CD14-positive monocyte (primary cell): ENCODE measurements around the gene ACVR1B. TPM values are rescaled to one million over a fixed set of nuclear protein-coding genes. Genes with fewer than 3 reads are reported as not detected.

Experiments used
- DNase-seq, 3 donors: peaks; one replicate each; pipeline ENCODE4 v3.0.0-alpha.2; 2011 to 2022
- H2AFZ ChIP-seq: 2 replicates; pipeline ENCODE4 v1.6.0; 2012; ENCODE audit warnings: mild to moderate bottlenecking, low read depth, low read length, inconsistent platforms; ENCODE audit not compliant: insufficient read depth, poor library complexity, severe bottlenecking
- H3K27ac ChIP-seq, 2 donors: 1 replicate in 1 of 2; 2 replicates in 1 of 2; pipeline ENCODE4 v1.5.1; 2012 to 2013; ENCODE audit warnings: low read length in 2 of 2, control low read depth in 1 of 2, inconsistent platforms in 1 of 2, low read depth in 1 of 2, mild to moderate bottlenecking in 1 of 2
- H3K27me3 ChIP-seq, 2 donors: one replicate each; pipeline versions ENCODE4 v1.6.0 to v1.6.1; 2011 to 2013; ENCODE audit warnings: low read length in 2 of 2; ENCODE audit not compliant: control insufficient read depth in 2 of 2, insufficient read depth in 2 of 2
- H3K36me3 ChIP-seq, 2 donors: replicated peaks in 1 of 2; 1 replicate in 1 of 2; 2 replicates in 1 of 2; pipeline versions ENCODE4 v1.5.1 to v1.6.1; 2012 to 2013; ENCODE audit warnings: low read length in 2 of 2, control low read depth in 1 of 2, inconsistent platforms in 1 of 2, mild to moderate bottlenecking in 1 of 2; ENCODE audit not compliant: insufficient read depth in 2 of 2, control insufficient read depth in 1 of 2
- H3K4me1 ChIP-seq, 2 donors: 1 replicate in 1 of 2; 2 replicates in 1 of 2; pipeline versions ENCODE4 v1.5.1 to v1.6.1; 2012 to 2013; ENCODE audit warnings: low read length in 2 of 2, control low read depth in 1 of 2, inconsistent platforms in 1 of 2, mild to moderate bottlenecking in 1 of 2, moderate library complexity in 1 of 2; ENCODE audit not compliant: insufficient read depth in 2 of 2, control insufficient read depth in 1 of 2
- H3K4me2 ChIP-seq: replicated peaks from 2 replicates; pipeline ENCODE3; 2012; ENCODE audit warnings: low read length, moderate library complexity, mild to moderate bottlenecking; ENCODE audit not compliant: poor library complexity, severe bottlenecking; ENCODE audit errors: extremely low read depth
- H3K4me3 ChIP-seq, 3 experiments: fragments of 200-600 bp in 1 of 3; sonication (generic) in 1 of 3; replicated peaks in 1 of 3; 1 replicate in 2 of 3; 2 replicates in 1 of 3; pipeline ENCODE4 v1.5.1; 2011 to 2013; ENCODE audit warnings: low read length in 3 of 3, mild to moderate bottlenecking in 3 of 3, control low read depth in 2 of 3, low read depth in 2 of 3, inconsistent platforms in 1 of 3, moderate library complexity in 1 of 3
- H3K79me2 ChIP-seq: 2 replicates; pipeline ENCODE4 v1.6.0; 2012; ENCODE audit warnings: mild to moderate bottlenecking, control low read depth, inconsistent platforms, low read length, moderate library complexity; ENCODE audit not compliant: insufficient read depth
- H3K9ac ChIP-seq: 2 replicates; pipeline ENCODE4 v1.6.0; 2017; ENCODE audit warnings: low read length, mild to moderate bottlenecking; ENCODE audit not compliant: insufficient read depth, poor library complexity, severe bottlenecking
- H3K9me3 ChIP-seq, 2 donors: replicated peaks in 1 of 2; 1 replicate in 1 of 2; 2 replicates in 1 of 2; pipeline versions ENCODE4 v1.5.1 to v1.6.1; 2012 to 2013; ENCODE audit warnings: low read length in 2 of 2, control low read depth in 1 of 2; ENCODE audit not compliant: control insufficient read depth in 1 of 2, insufficient read depth in 1 of 2
- H4K20me1 ChIP-seq: 2 replicates; pipeline ENCODE4 v1.6.0; 2012; ENCODE audit warnings: mild to moderate bottlenecking, low read length, control low read depth, moderate library complexity; ENCODE audit not compliant: insufficient read depth
- H3K27ac Mint-ChIP-seq, 7 donors: one replicate each; pipeline ENCODE4 v1.8.0; 2020; ENCODE audit warnings: mild to moderate bottlenecking in 7 of 7, mixed read lengths in 7 of 7, moderate library complexity in 6 of 7, inconsistent platforms in 2 of 7
- H3K27me3 Mint-ChIP-seq, 3 donors: one replicate each; pipeline ENCODE4 v1.8.0; 2021 to 2022; ENCODE audit warnings: low read depth in 3 of 3, mild to moderate bottlenecking in 3 of 3, mixed read lengths in 3 of 3, moderate library complexity in 3 of 3, inconsistent platforms in 1 of 3
- H3K36me3 Mint-ChIP-seq, 2 donors: one replicate each; pipeline ENCODE4 v1.8.0; 2020; ENCODE audit warnings: mixed read lengths in 2 of 2, inconsistent platforms in 1 of 2, mild to moderate bottlenecking in 1 of 2
- H3K4me1 Mint-ChIP-seq: one replicate; pipeline ENCODE4 v1.8.0; 2020; ENCODE audit warnings: mild to moderate bottlenecking, mixed read lengths
- H3K4me3 Mint-ChIP-seq, 2 donors: one replicate each; pipeline ENCODE4 v1.8.0; 2020; ENCODE audit warnings: mild to moderate bottlenecking in 2 of 2, mixed read lengths in 2 of 2, moderate library complexity in 1 of 2
- H3K9me3 Mint-ChIP-seq, 7 donors: one replicate each; pipeline ENCODE4 v1.8.0; 2020 to 2022; ENCODE audit warnings: mixed read lengths in 7 of 7, mild to moderate bottlenecking in 6 of 7, moderate library complexity in 6 of 7, inconsistent platforms in 2 of 7
- WGBS: methylation state at CpG from one replicate; pipeline ENCODE4 v1.1.5; 2013; ENCODE audit warnings: missing lambda C conversion rate; ENCODE audit not compliant: insufficient coverage; 5-methylcytosine and 5-hydroxymethylcytosine counted together
- intact Hi-C, 2 donors: fragments of 100-400 bp; cut with micrococcal nuclease; formaldehyde crosslinking; loops; one replicate each; pipeline versions ENCODE4 v1.15.0 to v1.15.1; 2023
- polyA plus RNA-seq, 3 donors: library from polyadenylated mRNA; depleted of rRNA in 1 of 3; unstranded in 2 of 3; stranded (reverse) in 1 of 3; fragments of 300-500 nt in 2 of 3; fragments of >200 nt in 1 of 3; fragmentation: Illumina TruSeq in 2 of 3; gene quantifications; 1 replicate in 2 of 3; 2 replicates in 1 of 3; pipeline ENCODE4 v1.2.3, GENCODE V29; 2012 to 2021
- TF ChIP-seq, protein P1 (sequence below): fragments of 200-600 bp; IDR thresholded peaks from one replicate; pipeline ENCODE4 v1.8.0; 2022; ENCODE audit warnings: antibody characterized with exemption, mild to moderate bottlenecking

Gene ACVR1B
- polyA plus RNA-seq, 3 donors = 1.8 to 18.5 (median 3.9) TPM

DNA sequence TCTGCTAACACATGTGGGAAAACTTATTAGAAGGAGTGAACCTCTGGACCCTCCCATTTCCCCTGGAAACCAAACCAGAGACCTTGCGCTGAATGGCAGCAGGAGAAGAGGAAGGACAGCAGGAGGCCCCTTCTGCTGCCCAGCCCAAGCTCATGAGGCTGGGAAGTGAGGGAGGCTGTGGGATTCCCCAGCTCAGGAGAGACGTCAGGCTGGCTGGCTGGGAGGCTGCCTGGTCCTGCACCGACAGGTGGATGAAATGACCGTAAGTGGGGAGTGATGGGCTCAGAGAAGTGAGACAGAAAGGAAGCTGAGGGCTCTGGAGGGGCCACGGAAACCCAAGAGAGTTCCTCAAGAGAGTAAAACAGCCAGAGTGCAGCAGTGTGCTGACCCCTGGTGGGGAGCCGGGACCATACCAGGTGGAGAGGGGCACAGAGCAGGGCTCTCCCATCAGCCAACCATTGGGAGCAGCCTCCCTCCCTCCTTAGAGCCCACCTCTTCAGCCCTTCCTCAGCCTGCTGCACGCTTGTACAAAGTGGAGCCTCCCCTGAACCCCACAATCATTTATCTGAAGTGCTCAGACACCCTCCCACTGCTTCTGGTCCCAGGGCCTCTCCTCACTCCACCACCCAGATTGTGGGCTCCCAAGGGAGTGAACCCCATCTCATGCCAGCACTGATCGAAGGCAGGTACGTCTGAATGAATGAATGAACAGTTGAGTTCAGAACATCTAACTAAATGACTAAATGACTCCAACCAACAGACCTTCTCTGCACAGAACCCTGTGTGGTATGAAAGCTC is 69.2 kb downstream of the ACVR1B start:
- peaks cover 35 to 41% of the 10 kb centered on the region in 2 donors for H3K4me1 ChIP-seq

DNA sequence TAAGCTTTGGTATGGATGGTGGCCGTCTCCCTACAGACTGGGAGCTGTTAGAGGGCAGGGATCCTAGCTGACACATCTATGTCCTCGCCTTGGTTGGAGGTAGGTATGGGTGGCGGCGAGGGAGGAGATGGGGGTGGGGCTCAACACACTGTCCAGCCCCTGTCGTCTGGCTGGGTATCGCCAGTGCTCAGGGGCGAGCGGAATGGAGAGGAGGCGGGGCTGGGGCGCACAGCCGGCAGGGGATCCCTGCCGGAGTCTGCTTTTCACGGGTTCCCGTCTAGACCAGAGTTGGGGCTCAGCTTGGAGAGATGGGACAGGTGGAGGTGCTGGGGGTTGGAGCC is 71.3 kb downstream of the ACVR1B start:
- peak overlapping the region; percentile 39 for H3K9ac ChIP-seq
- H3K27me3 ChIP-seq = peaks cover 0 to 8% of the 10 kb centered on the region in 2 donors
- peak overlapping the region; percentile 21 to 71 (median 37) for H3K4me3 ChIP-seq
- peaks cover 0 to 2% of the 10 kb centered on the region in 2 donors for H3K36me3 Mint-ChIP-seq
- peaks cover 53% of the 10 kb centered on the region for H3K4me1 Mint-ChIP-seq
- H3K9me3 ChIP-seq = no peaks in the 10 kb centered on the region
- H3K27me3 Mint-ChIP-seq = peaks cover 7 to 31% (median 23%) of the 10 kb centered on the region in 3 donors
- peak overlapping the region in 4 of 7 donors; percentile 18 to 94 (median 76) for H3K27ac Mint-ChIP-seq
- DNase-seq = no peak
- peaks cover 0 to 4% (median 0%) of the 10 kb centered on the region in 7 donors for H3K9me3 Mint-ChIP-seq
- H3K4me3 Mint-ChIP-seq = peak overlapping the region; percentile 75 to 92
- H3K4me1 ChIP-seq = peaks cover 39 to 55% of the 10 kb centered on the region in 2 donors
- no peak overlapping the region for H3K27ac ChIP-seq
- no peaks in the 10 kb centered on the region for H3K79me2 ChIP-seq
- intact Hi-C loops = loop anchor here in 1 of 2 donors (2.0 to 5.0 kb wide), 2 partner anchors 34 to 601 kb away; partner anchors contain the start of gene SLC4A8
- H4K20me1 ChIP-seq = no peaks in the 10 kb centered on the region
- H3K4me2 ChIP-seq = peak overlapping the region; percentile 95
- H2AFZ ChIP-seq = peak overlapping the region; percentile 87
- 0% methylated on average over 12 of the region's 14 CpGs for WGBS
- TF ChIP-seq, protein P1, sequence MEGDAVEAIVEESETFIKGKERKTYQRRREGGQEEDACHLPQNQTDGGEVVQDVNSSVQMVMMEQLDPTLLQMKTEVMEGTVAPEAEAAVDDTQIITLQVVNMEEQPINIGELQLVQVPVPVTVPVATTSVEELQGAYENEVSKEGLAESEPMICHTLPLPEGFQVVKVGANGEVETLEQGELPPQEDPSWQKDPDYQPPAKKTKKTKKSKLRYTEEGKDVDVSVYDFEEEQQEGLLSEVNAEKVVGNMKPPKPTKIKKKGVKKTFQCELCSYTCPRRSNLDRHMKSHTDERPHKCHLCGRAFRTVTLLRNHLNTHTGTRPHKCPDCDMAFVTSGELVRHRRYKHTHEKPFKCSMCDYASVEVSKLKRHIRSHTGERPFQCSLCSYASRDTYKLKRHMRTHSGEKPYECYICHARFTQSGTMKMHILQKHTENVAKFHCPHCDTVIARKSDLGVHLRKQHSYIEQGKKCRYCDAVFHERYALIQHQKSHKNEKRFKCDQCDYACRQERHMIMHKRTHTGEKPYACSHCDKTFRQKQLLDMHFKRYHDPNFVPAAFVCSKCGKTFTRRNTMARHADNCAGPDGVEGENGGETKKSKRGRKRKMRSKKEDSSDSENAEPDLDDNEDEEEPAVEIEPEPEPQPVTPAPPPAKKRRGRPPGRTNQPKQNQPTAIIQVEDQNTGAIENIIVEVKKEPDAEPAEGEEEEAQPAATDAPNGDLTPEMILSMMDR = no peak
- no peaks in the 10 kb centered on the region for H3K36me3 ChIP-seq

More for the DNA sequence above, 69.2 kb downstream of the ACVR1B start:
- H3K9me3 Mint-ChIP-seq = peaks cover 0 to 4% (median 0%) of the 10 kb centered on the region in 7 donors
- H3K4me1 Mint-ChIP-seq = peaks cover 41% of the 10 kb centered on the region
- peak overlapping the region in 1 of 3 experiments; percentile 23 for H3K4me3 ChIP-seq
- H3K27me3 ChIP-seq = peaks cover 0 to 8% of the 10 kb centered on the region in 2 donors
- TF ChIP-seq, protein P1 = peak; percentile 85
- H4K20me1 ChIP-seq = no peaks in the 10 kb centered on the region
- peak; percentile 51 to 66 (median 61) for DNase-seq
- H3K27ac Mint-ChIP-seq = peak overlapping the region in 2 of 7 donors; percentile 32 to 82
- H3K4me2 ChIP-seq = peak overlapping the region; percentile 53
- H3K36me3 Mint-ChIP-seq = peaks cover 0 to 2% of the 10 kb centered on the region in 2 donors
- H3K27ac ChIP-seq = no peak overlapping the region
- no peaks in the 10 kb centered on the region for H3K79me2 ChIP-seq
- H2AFZ ChIP-seq = peak overlapping the region; percentile 37
- H3K9ac ChIP-seq = no peak overlapping the region
- H3K4me3 Mint-ChIP-seq = peak overlapping the region; percentile 64
- peaks cover 12 to 42% (median 23%) of the 10 kb centered on the region in 3 donors for H3K27me3 Mint-ChIP-seq
- 1% methylated on average over 7 of the region's 9 CpGs for WGBS
- no peaks in the 10 kb centered on the region for H3K36me3 ChIP-seq
- intact Hi-C loops = loop anchor here in 1 of 2 donors (5.0 kb wide), 1 partner anchor 598 kb away; the partner anchor contains the start of gene SLC4A8
- no peaks in the 10 kb centered on the region for H3K9me3 ChIP-seq
